Lower lobe of right lung (tissue), 2 donors: ENCODE data around the gene PIGS. TPM values are rescaled to one million over a fixed set of nuclear protein-coding genes. Genes with fewer than 3 reads are reported as not detected.

ENCODE experiments used
- ATAC-seq, 2 donors: fragments of 200-7000 bp; cut with Tn5 transposase; one replicate each; pipeline ENCODE4 v1.9.1; 2020 to 2022; ENCODE audit warnings: mild to moderate bottlenecking in 2 of 2, moderate library complexity in 2 of 2
- DNase-seq: peaks from one replicate; pipeline ENCODE4 v3.0.0-alpha.2; 2020
- H3K27ac ChIP-seq: fragments of 200-600 bp; one replicate; pipeline ENCODE4 v1.8.0; 2022
- H3K27me3 ChIP-seq: fragments of 200-600 bp; one replicate; pipeline ENCODE4 v1.8.0; 2022; ENCODE audit warnings: low read depth
- H3K36me3 ChIP-seq: fragments of 200-600 bp; one replicate; pipeline ENCODE4 v1.8.0; 2022; ENCODE audit warnings: mild to moderate bottlenecking
- H3K4me1 ChIP-seq: fragments of 200-600 bp; one replicate; pipeline ENCODE4 v1.8.0; 2022
- H3K4me3 ChIP-seq: fragments of 200-600 bp; one replicate; pipeline ENCODE4 v1.8.0; 2022; ENCODE audit warnings: mild to moderate bottlenecking
- H3K9me3 ChIP-seq: fragments of 200-600 bp; one replicate; pipeline ENCODE4 v1.8.0; 2022
- CTCF ChIP-seq: fragments of 200-600 bp; IDR thresholded peaks from one replicate; pipeline ENCODE4 v1.8.0; 2022; ENCODE audit warnings: antibody characterized with exemption, mild to moderate bottlenecking
- intact Hi-C: fragments of 100-400 bp; cut with DNase I; formaldehyde crosslinking; loops from one replicate; pipeline ENCODE4 v1.11.0; 2022
- total RNA-seq: library from RNA; stranded (reverse); fragmentation: NEBNext Ultra II Directional; extraction: Animal tissue kit (Norgen Biotek cat#: 25700); gene quantifications from one replicate; pipeline ENCODE4 v1.2.1, GENCODE V29; 2021
- donor health status: DM: no; HTN: yes; CAD: no; lungs with severe emphysema.

Gene PIGS
- total RNA-seq, 1 donor from 2014 or later, result 45.3 TPM

GRCh38 chr17:28545787-28546415, 25.4 kb downstream of the PIGS start:
- Histone ChIP-seq H3K9me3 (no peaks in the 10 kb centered on the region), H3K36me3 (peaks cover 12% of the 10 kb centered on the region), H3K27ac (no peak overlapping the region), H3K4me3 (no peak overlapping the region), H3K4me1 (peaks cover 23% of the 10 kb centered on the region), H3K27me3 (no peaks in the 10 kb centered on the region)
- DNase-seq (no peak), ATAC-seq (no peak)
- TF ChIP-seq CTCF, result no peak
- intact Hi-C loops, result loop anchor here (10.0 kb wide), 1 partner anchor 51 kb away; no protein-coding TSS in a partner anchor

DNA sequence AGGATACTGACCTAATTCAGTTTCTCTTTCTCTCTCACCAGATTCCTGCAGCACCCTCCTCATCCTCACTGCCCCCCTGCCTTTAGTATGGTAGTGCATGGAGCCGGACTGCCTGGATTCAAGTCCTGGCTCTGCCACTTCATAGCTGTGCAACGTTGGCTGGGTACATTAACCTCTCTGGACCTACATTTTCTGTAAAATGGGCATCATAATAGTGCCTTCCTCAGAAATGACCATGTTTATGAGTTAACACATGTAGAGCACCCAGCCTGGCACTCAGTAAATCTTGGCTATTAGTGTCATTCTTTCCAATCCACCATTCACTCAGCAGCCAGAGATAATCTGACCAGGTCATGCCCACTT, 26.2 kb downstream of the PIGS start:
- ATAC-seq (no peak), DNase-seq (no peak)
- H3K4me3 ChIP-seq, result no peak overlapping the region
- no peaks in the 10 kb centered on the region for H3K27me3 ChIP-seq
- no peak overlapping the region for H3K27ac ChIP-seq
- peaks cover 19% of the 10 kb centered on the region for H3K4me1 ChIP-seq
- H3K36me3 ChIP-seq, result peaks cover 12% of the 10 kb centered on the region
- H3K9me3 ChIP-seq, result no peaks in the 10 kb centered on the region
- intact Hi-C loops, result loop anchor here (10.0 kb wide), 1 partner anchor 50 kb away; no protein-coding TSS in a partner anchor
- no peak for TF ChIP-seq CTCF

GRCh38 chr17:28544402-28545140, 26.8 kb downstream of the PIGS start:
- intact Hi-C loops, result loop anchor here (10.0 kb wide), 1 partner anchor 50 kb away; no protein-coding TSS in a partner anchor
- Histone ChIP-seq H3K4me1 (peaks cover 13% of the 10 kb centered on the region), H3K27me3 (no peaks in the 10 kb centered on the region), H3K4me3 (no peak overlapping the region), H3K27ac (no peak overlapping the region), H3K9me3 (no peaks in the 10 kb centered on the region), H3K36me3 (peaks cover 12% of the 10 kb centered on the region)
- no peak for TF ChIP-seq CTCF
- no peak for DNase-seq
- ATAC-seq, result no peak

GRCh38 chr17:28541439-28541838, 29.9 kb downstream of the PIGS start:
- peaks cover under 1% of the 10 kb centered on the region for H3K36me3 ChIP-seq
- intact Hi-C loops, result loop anchor here (10.0 kb wide), 1 partner anchor 47 kb away; no protein-coding TSS in a partner anchor
- H3K4me3 ChIP-seq, result no peak overlapping the region
- no peak for TF ChIP-seq CTCF
- H3K9me3 ChIP-seq, result no peaks in the 10 kb centered on the region
- H3K27ac ChIP-seq, result no peak overlapping the region
- no peaks in the 10 kb centered on the region for H3K4me1 ChIP-seq
- ATAC-seq (no peak), DNase-seq (no peak)
- no peaks in the 10 kb centered on the region for H3K27me3 ChIP-seq

DNA sequence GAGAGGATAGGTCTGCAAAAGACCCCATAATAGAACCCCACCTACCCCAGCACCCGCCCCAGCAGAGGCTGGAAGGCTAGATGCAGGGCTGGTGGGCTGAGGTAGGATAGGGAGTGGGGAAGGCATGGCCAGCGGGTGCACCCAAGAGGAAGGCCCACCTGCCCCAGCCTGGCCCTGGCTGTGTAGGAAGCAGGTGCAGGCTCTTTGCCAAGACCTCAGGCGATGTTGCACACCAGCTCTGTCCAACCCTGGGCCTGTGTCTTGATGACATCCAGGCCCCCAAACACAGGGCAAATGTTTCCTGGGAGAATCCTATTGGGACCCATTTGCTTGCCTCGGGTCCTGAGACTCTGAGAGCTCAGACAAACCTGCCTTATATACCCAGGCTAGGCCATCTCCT, 31.1 kb downstream of the PIGS start:
- no peaks in the 10 kb centered on the region for H3K4me1 ChIP-seq
- no peak for TF ChIP-seq CTCF
- H3K36me3 ChIP-seq, result no peaks in the 10 kb centered on the region
- intact Hi-C loops, result loop anchor here (10.0 kb wide), 1 partner anchor 45 kb away; no protein-coding TSS in a partner anchor
- no peaks in the 10 kb centered on the region for H3K9me3 ChIP-seq
- DNase-seq (no peak), ATAC-seq (no peak)
- H3K27me3 ChIP-seq, result no peaks in the 10 kb centered on the region
- no peak overlapping the region for H3K27ac ChIP-seq
- H3K4me3 ChIP-seq, result no peak overlapping the region
